Endodermal cell (in vitro differentiated cells): ENCODE measurements around the gene FDX2. TPM values are rescaled to one million over a fixed set of nuclear protein-coding genes. Genes with fewer than 3 reads are reported as not detected.

Experiments used
- DNase-seq: peaks from one replicate; pipeline ENCODE4 v3.0.0-alpha.2; 2017
- H3K27ac ChIP-seq: 2 replicates; pipeline ENCODE4 v1.5.1; 2013; ENCODE audit warnings: mild to moderate bottlenecking, low read depth, low read length, moderate library complexity
- H3K27me3 ChIP-seq: 2 replicates; pipeline ENCODE4 v1.6.1; 2013; ENCODE audit warnings: mild to moderate bottlenecking, low read length, moderate library complexity; ENCODE audit not compliant: insufficient read depth, control insufficient read depth, poor library complexity, severe bottlenecking
- H3K36me3 ChIP-seq: 2 replicates; pipeline ENCODE4 v1.7.0; 2013; ENCODE audit warnings: mild to moderate bottlenecking, low read length, moderate library complexity; ENCODE audit not compliant: control insufficient read depth, insufficient read depth
- H3K4me1 ChIP-seq: one replicate; pipeline ENCODE4 v1.7.0; 2013; ENCODE audit warnings: low read length; ENCODE audit not compliant: control insufficient read depth, insufficient read depth
- H3K4me3 ChIP-seq: 2 replicates; pipeline ENCODE4 v1.5.1; 2013; ENCODE audit warnings: mild to moderate bottlenecking, low read length, moderate library complexity
- H3K9ac ChIP-seq: 2 replicates; pipeline ENCODE4 v1.6.1; 2013; ENCODE audit warnings: mild to moderate bottlenecking, low read length, moderate library complexity; ENCODE audit not compliant: poor library complexity, severe bottlenecking; ENCODE audit errors: extremely low read depth
- H3K9me3 ChIP-seq: 2 replicates; pipeline ENCODE4 v1.6.1; 2013; ENCODE audit warnings: mild to moderate bottlenecking, low read length, moderate library complexity; ENCODE audit not compliant: control insufficient read depth
- H3K27ac Mint-ChIP-seq: 2 replicates; pipeline ENCODE4 v1.8.0; 2020; ENCODE audit warnings: mixed read lengths
- H3K27me3 Mint-ChIP-seq: 2 replicates; pipeline ENCODE4 v1.8.0; 2021; ENCODE audit warnings: mild to moderate bottlenecking, mixed read lengths; ENCODE audit not compliant: insufficient read depth
- H3K36me3 Mint-ChIP-seq: 2 replicates; pipeline ENCODE4 v1.8.0; 2020; ENCODE audit warnings: low read depth, mixed read lengths
- H3K4me1 Mint-ChIP-seq: 2 replicates; pipeline ENCODE4 v1.8.0; 2020; ENCODE audit warnings: mixed read lengths
- H3K4me3 Mint-ChIP-seq: 2 replicates; pipeline ENCODE4 v1.8.0; 2020; ENCODE audit warnings: mild to moderate bottlenecking, moderate library complexity, mixed read lengths
- H3K9me3 Mint-ChIP-seq: 2 replicates; pipeline ENCODE4 v1.8.0; 2020; ENCODE audit warnings: mild to moderate bottlenecking, mixed read lengths
- CTCF ChIP-seq: fragments of 200-600 bp; sonication (generic); conservative IDR thresholded peaks from 2 replicates; pipeline ENCODE4 v1.5.0; 2021; ENCODE audit warnings: antibody characterized with exemption, mild to moderate bottlenecking
- WGBS, 2 experiments: methylation state at CpG; one replicate each; pipeline versions ENCODE4 v1.1.5 to v1.1.7; 2013; ENCODE audit warnings: missing lambda C conversion rate in 2 of 2, mixed read lengths in 1 of 2; ENCODE audit not compliant: insufficient coverage in 1 of 2, insufficient read length in 1 of 2; 5-methylcytosine and 5-hydroxymethylcytosine counted together
- total RNA-seq, 2 donors: library from RNA; stranded (reverse); fragmentation: NEBNext Ultra II Directional in 1 of 2; extraction: Animal tissue kit (Norgen Biotek cat#: 25700) in 1 of 2; gene quantifications; 2 replicates in 1 of 2; 3 replicates in 1 of 2; pipeline ENCODE4 v1.2.1, GENCODE V29; 2021

FDX2 gene
- total RNA-seq, 2 donors from 2014 or later, result 23.2 to 25.9 TPM

DNA sequence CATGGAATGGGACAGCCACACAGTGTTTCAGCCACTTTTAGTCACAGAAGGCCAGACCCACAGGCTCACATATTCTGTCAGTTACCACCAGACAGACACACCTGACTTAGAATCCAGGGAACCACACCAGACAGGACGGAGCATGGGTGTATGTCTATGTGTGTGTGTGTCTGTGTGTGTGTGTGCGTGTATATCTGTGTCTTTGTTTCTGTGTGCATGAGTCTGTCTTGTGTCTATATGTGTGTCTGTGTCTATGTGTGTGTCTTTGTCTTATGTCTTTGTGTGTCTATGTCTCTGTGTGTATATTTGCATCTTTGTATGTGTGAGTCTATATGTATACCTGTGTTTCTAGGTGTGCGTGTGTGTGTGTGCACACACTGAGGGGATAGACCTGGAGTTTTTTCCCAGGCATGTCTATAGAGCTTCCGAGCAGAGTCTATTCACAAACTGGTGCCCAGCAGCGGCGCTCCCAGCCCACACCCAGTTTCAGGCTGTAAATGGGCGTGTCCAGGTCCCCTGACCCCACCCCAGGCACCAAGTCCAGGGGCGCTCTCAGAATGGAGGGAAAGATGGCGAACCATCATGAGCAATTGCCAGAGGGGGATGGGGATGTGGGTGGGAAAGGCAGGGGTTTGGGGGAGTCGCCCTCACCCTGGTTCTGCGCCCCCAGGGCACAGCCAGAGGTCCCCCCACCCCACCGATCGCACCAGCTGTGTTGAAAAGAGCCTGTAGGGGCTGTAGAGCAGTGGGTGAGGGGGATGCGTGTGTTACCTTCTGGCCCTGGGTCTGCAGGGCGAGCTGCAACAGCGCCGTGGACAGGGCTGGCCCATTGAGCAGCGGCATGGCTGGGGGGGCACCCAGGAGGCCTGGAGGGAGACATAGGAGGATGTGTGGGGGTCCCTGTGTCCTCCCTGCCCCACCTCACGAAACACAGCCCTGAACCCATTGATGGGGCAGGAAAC is 6.3 kb upstream of the FDX2 start:
- H3K27me3 ChIP-seq, result no peaks in the 10 kb centered on the region
- H3K9me3 ChIP-seq, result no peaks in the 10 kb centered on the region
- 90 to 95% methylated on average over 11 to 19 of the region's 19 CpGs for WGBS, 2 experiments
- H3K4me1 ChIP-seq, result no peaks in the 10 kb centered on the region
- no peaks in the 10 kb centered on the region for H3K27me3 Mint-ChIP-seq
- no peak overlapping the region for H3K4me3 Mint-ChIP-seq
- peaks cover 49% of the 10 kb centered on the region for H3K36me3 ChIP-seq
- no peak overlapping the region for H3K4me3 ChIP-seq
- no peak for DNase-seq
- H3K27ac ChIP-seq, result no peak overlapping the region
- H3K9me3 Mint-ChIP-seq, result no peaks in the 10 kb centered on the region
- no peak overlapping the region for H3K9ac ChIP-seq
- peaks cover 38% of the 10 kb centered on the region for H3K36me3 Mint-ChIP-seq
- H3K27ac Mint-ChIP-seq, result no peak overlapping the region
- no peak for TF ChIP-seq CTCF
- H3K4me1 Mint-ChIP-seq, result no peaks in the 10 kb centered on the region

- Histone ChIP-seq H3K27ac (no peak overlapping the region), H3K27me3 (no peaks in the 10 kb centered on the region), H3K9ac (no peak overlapping the region), H3K36me3 (peaks cover 46% of the 10 kb centered on the region), H3K4me1 (no peaks in the 10 kb centered on the region), H3K4me3 (no peak overlapping the region), H3K9me3 (no peaks in the 10 kb centered on the region)
- peaks cover 35% of the 10 kb centered on the region for H3K36me3 Mint-ChIP-seq
- TF ChIP-seq CTCF, result no peak
- WGBS, 2 experiments, result 92 to 97% methylated on average over 9 to 11 of the region's 11 CpGs
- H3K4me3 Mint-ChIP-seq, result no peak overlapping the region
- DNase-seq, result no peak
- no peak overlapping the region for H3K27ac Mint-ChIP-seq
- H3K27me3 Mint-ChIP-seq, result no peaks in the 10 kb centered on the region
- no peaks in the 10 kb centered on the region for H3K4me1 Mint-ChIP-seq
- no peaks in the 10 kb centered on the region for H3K9me3 Mint-ChIP-seq
These were observed 5.6 kb upstream of the FDX2 start for GRCh38 chr19:10321417-10321797.

DNA sequence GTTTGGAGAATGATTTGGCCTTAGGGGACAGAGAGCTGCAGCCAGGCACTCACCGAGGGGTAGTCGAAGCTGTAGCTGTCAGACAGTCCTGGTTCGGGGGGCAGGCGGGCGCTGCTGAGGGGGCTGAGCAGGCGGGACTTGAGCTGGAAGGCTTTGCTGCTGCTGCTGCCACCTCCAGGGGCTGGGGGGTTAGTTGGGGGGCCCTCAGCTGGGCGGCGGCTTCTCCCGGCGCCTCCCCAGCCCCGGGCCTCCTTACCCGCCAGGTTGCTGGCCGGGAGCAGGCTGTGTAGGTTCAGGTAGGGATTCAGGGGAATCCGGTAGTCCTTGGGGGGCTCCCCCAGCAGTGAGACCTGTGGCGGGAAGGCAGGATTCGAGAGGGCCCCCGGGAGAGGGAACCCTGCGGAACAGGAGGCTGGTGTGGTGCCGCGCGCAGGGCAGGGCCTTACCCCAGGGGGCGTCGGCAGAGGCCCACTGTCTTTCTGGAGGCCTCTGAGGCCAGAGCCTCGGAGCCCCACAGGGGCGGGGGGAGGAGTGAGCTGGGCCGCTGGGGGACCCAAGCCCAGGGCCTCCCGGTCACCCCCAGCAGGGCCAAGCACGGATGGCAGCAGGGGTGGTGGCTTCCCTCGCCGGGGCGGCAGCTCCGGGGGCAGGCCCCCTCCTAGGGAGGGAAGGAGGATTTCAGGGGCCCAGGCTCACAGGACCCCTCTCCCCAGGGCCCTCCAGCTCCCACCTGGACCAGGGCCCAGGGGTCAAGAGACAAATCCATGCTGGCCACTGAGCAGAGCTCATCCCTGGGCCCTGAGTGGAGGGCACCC is 5.0 kb upstream of the FDX2 start:
- H3K9me3 Mint-ChIP-seq, result no peaks in the 10 kb centered on the region
- H3K27me3 ChIP-seq, result no peaks in the 10 kb centered on the region
- no peak overlapping the region for H3K4me3 Mint-ChIP-seq
- no peak overlapping the region for H3K9ac ChIP-seq
- no peaks in the 10 kb centered on the region for H3K27me3 Mint-ChIP-seq
- peaks cover 6% of the 10 kb centered on the region for H3K4me1 Mint-ChIP-seq
- H3K27ac ChIP-seq, result no peak overlapping the region
- TF ChIP-seq CTCF, result no peak
- H3K4me3 ChIP-seq, result no peak overlapping the region
- DNase-seq, result no peak
- peaks cover 39% of the 10 kb centered on the region for H3K36me3 Mint-ChIP-seq
- H3K27ac Mint-ChIP-seq, result no peak overlapping the region
- no peaks in the 10 kb centered on the region for H3K4me1 ChIP-seq
- no peaks in the 10 kb centered on the region for H3K9me3 ChIP-seq
- peaks cover 45% of the 10 kb centered on the region for H3K36me3 ChIP-seq
- WGBS, 2 experiments, result 89 to 95% methylated on average over 9 to 32 of the region's 32 CpGs
